HepG2 (cell line): ENCODE results near the gene RABGEF1. TPM values are rescaled to one million over a fixed set of nuclear protein-coding genes. Genes with fewer than 3 reads are reported as not detected.

Experiments
- ARID2 ChIP-seq: sonication (generic); formaldehyde crosslinking; IDR thresholded peaks from 2 replicates; pipeline ENCODE4 v1.8.1; 2022; ENCODE audit warnings: mild to moderate bottlenecking, missing genetic modification reagents, borderline replicate concordance
- DPF2 ChIP-seq: sonication (generic); formaldehyde crosslinking; IDR thresholded peaks from 2 replicates; pipeline ENCODE4 v1.4.0; 2020; ENCODE audit warnings: mild to moderate bottlenecking, low read depth, missing genetic modification reagents, borderline replicate concordance
- EP300 ChIP-seq, 3 experiments: sonication (generic) in 1 of 3; formaldehyde crosslinking in 1 of 3; IDR thresholded peaks; 2 replicates each; pipeline versions ENCODE4 v1.5.1 to v1.6.1; 2011 to 2020; ENCODE audit warnings: low read depth in 2 of 3, low read length in 2 of 3, borderline replicate concordance in 1 of 3, improper control_type of control experiment in 1 of 3, mild to moderate bottlenecking in 1 of 3, missing genetic modification reagents in 1 of 3, moderate library complexity in 1 of 3
- FOSL2 ChIP-seq: sonication (generic); formaldehyde crosslinking; IDR thresholded peaks from 2 replicates; pipeline ENCODE4 v1.4.0; 2020; ENCODE audit warnings: missing genetic modification reagents
- GABPA ChIP-seq, 2 experiments: IDR thresholded peaks; 2 replicates each; pipeline ENCODE4 v1.6.1; 2011 to 2016; ENCODE audit warnings: low read depth in 2 of 2, low read length in 1 of 2, missing biosample characterization in 1 of 2, missing genetic modification characterization in 1 of 2
- HIVEP1 ChIP-seq: sonication (generic); formaldehyde crosslinking; IDR thresholded peaks from 2 replicates; pipeline ENCODE4 v1.4.0; 2020; ENCODE audit warnings: mild to moderate bottlenecking, missing genetic modification reagents
- KMT2B ChIP-seq: IDR thresholded peaks from 2 replicates; pipeline ENCODE4 v1.6.1; 2016; ENCODE audit warnings: missing genetic modification reagents, missing compliant biosample characterization
- MED8 ChIP-seq: sonication (generic); formaldehyde crosslinking; IDR thresholded peaks from 2 replicates; pipeline ENCODE4 v1.8.1; 2023; ENCODE audit warnings: mild to moderate bottlenecking, missing genetic modification reagents; ENCODE audit not compliant: insufficient replicate concordance
- MEIS1 ChIP-seq: sonication (generic); formaldehyde crosslinking; IDR thresholded peaks from 2 replicates; pipeline ENCODE4 v1.9.0; 2021; ENCODE audit warnings: mild to moderate bottlenecking, missing genetic modification reagents, moderate library complexity, borderline replicate concordance
- TBL1XR1 ChIP-seq: fragments of 150-350 bp; IDR thresholded peaks from 2 replicates; pipeline ENCODE4 v1.6.1; 2014; ENCODE audit warnings: borderline replicate concordance, low read length; ENCODE audit not compliant: partially characterized antibody
- YEATS2 ChIP-seq: sonication (generic); formaldehyde crosslinking; IDR thresholded peaks from 2 replicates; pipeline ENCODE4 v1.4.0; 2020; ENCODE audit warnings: missing genetic modification reagents, borderline replicate concordance
- ZNF281 ChIP-seq: sonication (generic); formaldehyde crosslinking; IDR thresholded peaks from 2 replicates; pipeline ENCODE4 v1.4.0; 2020; ENCODE audit warnings: missing genetic modification reagents, borderline replicate concordance
- ZNF317 ChIP-seq: sonication (generic); formaldehyde crosslinking; IDR thresholded peaks from 2 replicates; pipeline ENCODE4 v1.5.0; 2020; ENCODE audit warnings: mild to moderate bottlenecking, missing genetic modification reagents
- ZNF563 ChIP-seq: sonication (generic); formaldehyde crosslinking; IDR thresholded peaks from 2 replicates; pipeline ENCODE4 v1.8.0; 2022; ENCODE audit warnings: mild to moderate bottlenecking, moderate library complexity, missing genetic modification reagents
- ZNF609 ChIP-seq: sonication (generic); formaldehyde crosslinking; IDR thresholded peaks from 2 replicates; pipeline ENCODE4 v1.4.0; 2020; ENCODE audit warnings: mild to moderate bottlenecking, missing genetic modification reagents, borderline replicate concordance
- ZNF703 ChIP-seq: sonication (generic); formaldehyde crosslinking; IDR thresholded peaks from 2 replicates; pipeline ENCODE4 v1.5.1; 2020; ENCODE audit warnings: missing genetic modification reagents, mild to moderate bottlenecking, moderate library complexity, borderline replicate concordance
- ZNF747 ChIP-seq: sonication (generic); formaldehyde crosslinking; IDR thresholded peaks from 2 replicates; pipeline ENCODE4 v1.8.1; 2023; ENCODE audit warnings: missing genetic modification reagents, mild to moderate bottlenecking, borderline replicate concordance
- ZNF781 ChIP-seq: sonication (generic); formaldehyde crosslinking; IDR thresholded peaks from 2 replicates; pipeline ENCODE4 v1.5.1; 2020; ENCODE audit warnings: borderline replicate concordance, mild to moderate bottlenecking, missing genetic modification reagents; ENCODE audit errors: not compliant biosample characterization
- ZNF850 ChIP-seq: sonication (generic); formaldehyde crosslinking; conservative IDR thresholded peaks from 2 replicates; pipeline ENCODE4 v1.9.0; 2021; ENCODE audit warnings: mild to moderate bottlenecking, missing genetic modification reagents
- ZSCAN31 ChIP-seq: sonication (generic); formaldehyde crosslinking; IDR thresholded peaks from 2 replicates; pipeline ENCODE4 v1.5.0; 2020; ENCODE audit warnings: low read depth, mild to moderate bottlenecking, missing genetic modification reagents
- polyA plus RNA-seq, 8 experiments: library from polyadenylated mRNA; depleted of rRNA in 3 of 8; stranded (reverse) in 7 of 8; unstranded in 1 of 8; fragments of >200 nt; fragmentation: Illumina TruSeq in 4 of 8; extraction: Trizol in 4 of 8; gene quantifications; 2 replicates each; pipeline versions ENCODE4 v1.2.1 to v1.2.3, GENCODE V29; 2011 to 2016; ENCODE audit warnings: low read depth in 4 of 8, missing spikeins in 1 of 8, mixed read lengths in 1 of 8; ENCODE audit not compliant: insufficient read depth in 1 of 8
- total RNA-seq, 5 experiments: library from RNA; depleted of rRNA; stranded (reverse); fragments of >200 nt; fragmentation: Illumina TruSeq; extraction: Trizol; gene quantifications; 2 replicates each; pipeline ENCODE4 v1.2.3, GENCODE V29; 2016; ENCODE audit warnings: low read depth in 1 of 5

RABGEF1 gene
- total and polyA plus RNA-seq, 2 of the 13 experiments (the other 11 are each of a cell fraction or from before 2014, with no cell fraction given), result 22.7 to 35.3 TPM

DNA sequence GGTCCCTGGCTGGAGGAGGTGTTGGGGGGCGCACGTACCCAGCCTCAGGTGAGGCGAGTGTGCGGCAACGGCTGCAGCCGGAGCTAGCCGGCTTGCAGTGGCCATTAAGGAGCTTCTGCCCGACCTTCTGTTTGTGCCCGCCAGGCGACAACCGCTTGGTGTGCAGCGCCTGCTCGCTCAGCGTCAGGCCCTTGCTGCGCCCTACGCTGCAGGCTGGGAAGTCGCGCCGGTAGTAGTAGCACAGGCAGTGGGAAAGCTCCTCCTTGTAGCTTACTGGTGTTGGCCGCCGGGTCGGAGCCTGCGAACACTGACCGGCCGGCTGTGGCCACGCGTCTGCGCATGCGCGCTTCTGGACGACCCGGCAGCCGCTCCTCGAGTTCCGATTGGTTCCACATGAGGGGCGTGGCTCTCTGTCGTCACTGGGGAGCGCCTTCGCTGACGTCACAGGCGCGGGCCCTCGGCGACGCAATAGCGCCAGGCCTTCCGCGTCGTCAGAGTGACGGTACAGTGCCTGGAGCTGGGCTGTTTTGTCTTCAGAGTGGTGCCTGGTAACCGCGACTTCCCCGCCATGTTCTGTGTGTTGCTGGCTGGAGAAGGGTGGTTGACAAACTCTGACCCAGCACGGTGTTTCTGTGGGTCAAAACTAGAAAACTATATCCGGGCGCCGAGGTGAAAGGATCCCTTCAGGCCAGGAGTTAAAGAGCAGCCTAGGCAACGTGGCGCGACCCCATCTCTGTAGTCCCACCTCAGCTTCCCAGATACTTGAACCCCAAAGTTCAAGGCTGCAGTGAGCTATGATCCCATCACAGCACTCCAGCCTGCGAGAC is 104.2 kb downstream of the RABGEF1 start (continued):
- TF ChIP-seq ZNF281 (CRISPR knock-in tag) (no peak), TBL1XR1 (no peak), ZNF317 (CRISPR knock-in tag) (0 out of 2 replicates have a peak, but pooled peaks have one; percentile 72), GABPA (IDR thresholded peaks at IDR 0.05; ENCODE audit: low read depth, low read length) (no peak), GABPA (CRISPR knock-in tag; IDR thresholded peaks at IDR 0.05; ENCODE audit: low read depth) (peak; percentile 83), ZNF781 (CRISPR knock-in tag) (peak; percentile 22), YEATS2 (peak; percentile 94), FOSL2 (CRISPR knock-in tag) (peak; percentile 76), ZNF703 (CRISPR knock-in tag) (no peak; the same call in 1 of the 2 replicates), KMT2B (peak; percentile 96), ZNF747 (peak; percentile 54; the same call in 1 of the 2 replicates), DPF2 (CRISPR knock-in tag) (no peak), MEIS1 (CRISPR knock-in tag) (no peak; the same call in 1 of the 2 replicates), ZNF850 (CRISPR knock-in tag) (no peak), ZNF563 (peak; percentile 72), ZNF609 (CRISPR knock-in tag) (no peak), HIVEP1 (CRISPR knock-in tag) (peak; percentile 75), ARID2 (CRISPR knock-in tag) (no peak), MED8 (CRISPR knock-in tag) (no peak), ZSCAN31 (peak; percentile 36; the same call in 1 of the 2 replicates), EP300 (IDR thresholded peaks at IDR 0.05; ENCODE audit: low read depth in 2 of 2, low read length in 2 of 2) (no peak), EP300 (CRISPR knock-in tag; IDR thresholded peaks at IDR 0.05; ENCODE audit: borderline replicate concordance) (peak; percentile 62; the same call in 1 of the 2 replicates)
